Measurements from ENCODE around the gene MUC5AC. TPM values are rescaled to one million over a fixed set of nuclear protein-coding genes. Genes with fewer than 3 reads are reported as not detected.

Gene MUC5AC
- total and polyA plus RNA-seq, 2 experiments from 2014 or later: not detected

DNA sequence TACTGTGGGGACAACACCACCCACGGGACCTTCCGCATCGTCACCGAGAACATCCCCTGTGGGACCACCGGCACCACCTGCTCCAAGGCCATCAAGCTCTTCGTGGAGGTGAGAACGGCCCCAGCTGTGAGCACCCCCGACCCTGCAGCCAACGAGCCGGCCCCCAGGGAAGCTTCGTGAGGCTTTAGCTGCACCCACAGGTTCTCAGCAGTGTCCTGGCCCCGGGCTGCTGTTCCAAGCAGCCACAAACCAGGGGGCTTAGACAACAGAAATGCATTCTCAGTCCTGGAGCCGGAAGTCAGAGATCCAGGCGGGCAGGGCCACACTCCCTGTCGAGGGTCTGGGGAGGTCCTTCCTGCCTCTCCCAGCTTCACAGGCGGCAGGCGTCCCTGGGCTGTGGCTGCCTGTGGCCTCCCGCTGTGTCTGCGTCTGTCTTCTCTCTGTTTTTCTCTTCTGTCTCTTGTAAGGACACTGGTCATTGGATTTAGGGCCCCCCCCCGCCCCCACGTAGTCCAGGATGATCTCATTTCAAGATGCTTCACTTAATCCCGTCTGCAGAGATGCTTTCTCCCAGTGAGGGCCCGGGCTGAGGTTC, 77.7 kb downstream of the MUC5AC start:
- TF ChIP-seq, protein P1, sequence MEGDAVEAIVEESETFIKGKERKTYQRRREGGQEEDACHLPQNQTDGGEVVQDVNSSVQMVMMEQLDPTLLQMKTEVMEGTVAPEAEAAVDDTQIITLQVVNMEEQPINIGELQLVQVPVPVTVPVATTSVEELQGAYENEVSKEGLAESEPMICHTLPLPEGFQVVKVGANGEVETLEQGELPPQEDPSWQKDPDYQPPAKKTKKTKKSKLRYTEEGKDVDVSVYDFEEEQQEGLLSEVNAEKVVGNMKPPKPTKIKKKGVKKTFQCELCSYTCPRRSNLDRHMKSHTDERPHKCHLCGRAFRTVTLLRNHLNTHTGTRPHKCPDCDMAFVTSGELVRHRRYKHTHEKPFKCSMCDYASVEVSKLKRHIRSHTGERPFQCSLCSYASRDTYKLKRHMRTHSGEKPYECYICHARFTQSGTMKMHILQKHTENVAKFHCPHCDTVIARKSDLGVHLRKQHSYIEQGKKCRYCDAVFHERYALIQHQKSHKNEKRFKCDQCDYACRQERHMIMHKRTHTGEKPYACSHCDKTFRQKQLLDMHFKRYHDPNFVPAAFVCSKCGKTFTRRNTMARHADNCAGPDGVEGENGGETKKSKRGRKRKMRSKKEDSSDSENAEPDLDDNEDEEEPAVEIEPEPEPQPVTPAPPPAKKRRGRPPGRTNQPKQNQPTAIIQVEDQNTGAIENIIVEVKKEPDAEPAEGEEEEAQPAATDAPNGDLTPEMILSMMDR (IDR thresholded peaks at IDR 0.05; ENCODE audit: low read depth, low read length): no peak
- Histone ChIP-seq H3K9me3 (ENCODE audit: low read depth) (no peaks in the 10 kb centered on the region), H3K27me3 (no peaks in the 10 kb centered on the region), H3K36me3 (no peaks in the 10 kb centered on the region), H3K27ac (no peak overlapping the region), H3K4me1 (ENCODE audit: low read depth) (no peaks in the 10 kb centered on the region), H3K4me3 (no peak overlapping the region)
- no peak for DNase-seq (ENCODE audit: low read depth in 1 of 2, low spot score in 1 of 2)

DNA sequence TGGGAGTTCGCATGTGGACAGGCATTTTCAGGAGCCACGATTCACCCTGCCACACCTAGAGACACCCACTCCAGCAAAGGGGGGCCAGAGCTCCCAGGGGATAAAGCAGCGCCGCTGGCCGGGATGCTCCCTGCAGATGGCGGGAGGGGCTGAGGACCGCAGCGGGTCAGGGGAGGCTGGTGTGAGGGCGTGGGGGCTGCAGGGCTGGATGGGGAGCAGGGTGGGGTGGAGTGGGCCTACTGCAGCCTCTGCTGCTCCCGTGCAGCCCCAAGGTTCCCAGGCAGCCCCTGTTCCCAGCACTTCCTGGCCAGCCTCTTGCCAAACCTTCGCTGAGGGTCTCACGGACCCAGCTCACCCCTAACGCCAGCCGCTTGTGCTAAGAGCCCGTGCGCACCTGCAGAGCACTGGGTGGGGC, 78.2 kb downstream of the MUC5AC start:
- TF ChIP-seq, protein P1 (IDR thresholded peaks at IDR 0.05; ENCODE audit: low read depth, low read length): no peak
- H3K27me3 ChIP-seq: no peaks in the 10 kb centered on the region
- no peaks in the 10 kb centered on the region for H3K9me3 ChIP-seq (ENCODE audit: low read depth)
- no peaks in the 10 kb centered on the region for H3K4me1 ChIP-seq (ENCODE audit: low read depth)
- no peak overlapping the region for H3K27ac ChIP-seq
- no peaks in the 10 kb centered on the region for H3K36me3 ChIP-seq
- no peak overlapping the region for H3K4me3 ChIP-seq
- DNase-seq (ENCODE audit: low read depth in 1 of 2, low spot score in 1 of 2): no peak

DNA sequence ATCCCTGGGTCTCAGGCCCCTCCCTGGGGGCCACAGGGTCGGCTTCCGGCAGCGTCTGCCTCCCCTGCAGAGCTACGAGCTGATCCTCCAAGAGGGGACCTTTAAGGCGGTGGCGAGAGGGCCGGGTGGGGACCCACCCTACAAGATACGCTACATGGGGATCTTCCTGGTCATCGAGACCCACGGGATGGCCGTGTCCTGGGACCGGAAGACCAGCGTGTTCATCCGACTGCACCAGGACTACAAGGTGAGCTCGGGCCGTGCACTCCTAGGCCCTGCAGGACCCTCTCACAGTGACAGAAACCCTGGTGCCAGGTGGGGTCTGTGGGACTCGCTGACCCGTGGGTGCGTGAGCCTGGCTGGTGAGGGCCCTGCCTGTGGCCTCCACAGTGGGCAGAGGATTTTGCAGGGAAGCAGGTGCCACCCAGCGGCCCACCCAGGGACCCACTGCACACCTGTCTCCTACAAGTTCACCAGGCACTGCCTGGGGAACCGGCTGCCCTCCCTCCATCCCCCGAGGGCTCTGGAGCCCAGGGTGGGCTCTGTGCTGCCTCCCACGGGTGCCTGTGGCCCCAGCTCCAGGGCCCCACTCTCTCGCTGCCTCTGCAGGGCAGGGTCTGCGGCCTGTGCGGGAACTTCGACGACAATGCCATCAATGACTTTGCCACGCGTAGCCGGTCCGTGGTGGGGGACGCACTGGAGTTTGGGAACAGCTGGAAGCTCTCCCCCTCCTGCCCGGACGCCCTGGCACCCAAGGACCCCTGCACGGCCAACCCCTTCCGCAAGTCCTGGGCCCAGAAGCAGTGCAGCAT, 78.8 kb downstream of the MUC5AC start:
- Histone ChIP-seq H3K36me3 (no peaks in the 10 kb centered on the region), H3K27ac (no peak overlapping the region), H3K27me3 (no peaks in the 10 kb centered on the region), H3K4me3 (no peak overlapping the region), H3K9me3 (ENCODE audit: low read depth) (no peaks in the 10 kb centered on the region), H3K4me1 (ENCODE audit: low read depth) (no peaks in the 10 kb centered on the region)
- TF ChIP-seq, protein P1 (IDR thresholded peaks at IDR 0.05; ENCODE audit: low read depth, low read length): no peak
- DNase-seq (ENCODE audit: low read depth in 1 of 2, low spot score in 1 of 2): no peak

DNA sequence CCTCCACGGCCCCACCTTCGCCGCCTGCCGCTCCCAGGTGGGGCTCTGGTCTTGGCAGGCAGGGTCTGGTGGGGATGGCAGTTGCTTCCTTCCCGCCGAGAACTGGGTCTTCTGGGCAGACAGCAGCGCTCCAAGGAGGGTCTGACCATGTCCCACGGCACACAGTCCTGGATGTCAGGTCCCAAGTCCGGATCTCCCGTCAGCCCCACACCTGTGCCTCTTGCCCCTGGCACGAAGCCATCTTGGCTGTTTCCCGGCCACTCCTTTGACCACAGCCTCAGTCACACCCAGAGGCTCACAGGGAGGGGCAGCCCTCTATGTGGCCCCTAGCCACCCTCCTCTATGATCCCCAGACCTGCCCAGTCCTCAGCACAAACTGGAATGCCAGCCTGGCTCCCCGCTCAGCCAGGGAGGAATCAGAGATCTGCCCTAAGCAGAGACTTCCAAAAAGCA, 79.4 kb downstream of the MUC5AC start:
- H3K36me3 ChIP-seq: no peaks in the 10 kb centered on the region
- TF ChIP-seq, protein P1 (IDR thresholded peaks at IDR 0.05; ENCODE audit: low read depth, low read length): no peak
- H3K4me3 ChIP-seq: no peak overlapping the region
- no peaks in the 10 kb centered on the region for H3K4me1 ChIP-seq (ENCODE audit: low read depth)
- no peaks in the 10 kb centered on the region for H3K27me3 ChIP-seq
- H3K9me3 ChIP-seq (ENCODE audit: low read depth): no peaks in the 10 kb centered on the region
- DNase-seq (ENCODE audit: low read depth in 1 of 2, low spot score in 1 of 2): no peak
- H3K27ac ChIP-seq: no peak overlapping the region

DNA sequence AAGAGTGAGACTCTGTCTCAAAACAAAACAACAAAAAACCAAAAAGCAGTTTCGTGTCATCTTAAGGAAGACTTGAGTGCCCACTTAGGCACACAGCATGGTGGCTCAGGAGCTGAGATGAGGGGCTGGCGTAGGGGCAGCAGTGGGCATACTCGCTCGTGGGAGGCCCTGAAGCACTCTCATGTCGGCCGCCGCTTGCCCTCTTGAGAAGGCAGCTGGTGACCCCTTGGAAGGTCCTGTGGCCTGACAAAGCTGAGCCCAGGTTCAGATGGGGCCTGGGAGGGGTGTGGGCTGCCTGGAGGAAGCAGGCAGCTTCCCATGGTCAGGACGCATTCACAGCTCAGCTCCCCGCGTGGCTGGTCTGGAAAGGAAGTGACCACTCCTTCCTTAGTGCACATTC, 80.1 kb downstream of the MUC5AC start:
- Histone ChIP-seq H3K36me3 (no peaks in the 10 kb centered on the region), H3K4me1 (ENCODE audit: low read depth) (no peaks in the 10 kb centered on the region), H3K9me3 (ENCODE audit: low read depth) (no peaks in the 10 kb centered on the region), H3K27me3 (no peaks in the 10 kb centered on the region), H3K4me3 (no peak overlapping the region), H3K27ac (no peak overlapping the region)
- DNase-seq (ENCODE audit: low read depth in 1 of 2, low spot score in 1 of 2): no peak
- TF ChIP-seq, protein P1 (IDR thresholded peaks at IDR 0.05; ENCODE audit: low read depth, low read length): no peak

Data from cardiac muscle cell (in vitro differentiated cells and primary cell).